NOMO-1 treated with DMSO at 0.1 percent for 48 hours (cell line): ENCODE results near the gene MRRF.

ENCODE experiments used
- DNase-seq: peaks from one replicate; lab custom pipeline; 2025; ENCODE audit not compliant: unreplicated experiment; lab: John Stamatoyannopoulos, UW

Gene MRRF

DNA sequence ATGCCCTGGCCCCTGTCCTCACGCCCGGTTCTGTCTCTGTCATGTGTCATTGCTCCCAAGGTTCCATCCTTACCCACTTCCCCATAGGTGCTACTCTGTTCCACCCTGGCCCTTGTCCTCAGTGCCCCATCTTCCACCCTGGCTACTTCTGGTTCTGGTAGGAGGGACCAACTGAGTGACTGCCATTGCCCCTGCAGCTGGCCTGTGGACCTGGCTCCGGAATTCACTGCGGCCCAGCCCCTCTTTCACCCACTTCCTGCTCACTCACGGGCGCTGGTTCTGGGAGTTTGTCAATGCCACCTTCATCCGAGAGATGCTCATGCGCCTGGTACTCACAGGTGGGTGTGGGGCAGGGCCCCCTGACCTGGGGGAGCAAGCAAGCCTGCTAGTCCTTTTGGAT, 113.6 kb downstream of the MRRF start:
- no peak for DNase-seq

DNA sequence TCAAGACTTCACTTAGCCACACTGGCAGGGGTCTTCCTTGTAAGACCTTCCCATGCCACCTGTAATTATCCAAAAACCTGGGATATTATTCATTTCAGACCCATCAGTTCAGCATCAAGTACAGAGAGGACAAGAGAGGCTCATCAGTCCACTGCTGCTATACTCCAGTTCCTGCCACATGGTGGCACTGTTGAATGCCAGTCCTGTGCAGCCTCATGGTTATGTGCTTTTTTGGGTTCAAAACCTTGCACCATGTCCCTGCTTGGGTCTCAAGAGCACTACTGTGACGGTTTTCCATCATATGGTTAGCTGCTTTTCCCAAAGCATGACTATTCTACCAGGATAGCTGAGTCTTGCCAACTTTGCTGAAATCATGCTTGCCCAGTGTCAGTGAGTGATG, 114.7 kb downstream of the MRRF start:
- DNase-seq, result no peak

DNA sequence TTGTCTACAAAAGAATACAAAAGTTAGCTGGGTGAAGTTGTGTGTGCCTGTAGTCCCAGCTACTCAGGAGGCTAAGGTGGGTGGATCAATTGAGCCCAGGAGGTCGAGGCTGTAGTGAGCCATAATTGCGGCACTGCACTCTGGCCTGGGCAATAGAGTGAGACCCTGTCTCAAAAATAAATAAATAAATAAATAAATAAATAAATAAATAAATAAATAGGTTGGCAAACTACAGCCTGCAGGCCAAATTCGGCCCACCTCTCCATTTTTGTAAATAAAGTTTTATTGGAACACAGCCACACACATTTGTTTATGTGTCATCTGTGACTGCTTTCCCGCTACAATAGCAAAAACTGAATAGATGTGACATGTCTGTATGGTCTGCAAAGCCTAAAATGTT, 115.6 kb downstream of the MRRF start:
- DNase-seq, result no peak
